H9 (cell line): Measurements from ENCODE around the gene IGFBP1. TPM values are rescaled to one million over a fixed set of nuclear protein-coding genes. Genes with fewer than 3 reads are reported as not detected.

Source experiments
- DNase-seq: peaks from one replicate; pipeline ENCODE4 v3.0.0-alpha.2; 2017
- H2AFZ ChIP-seq: one replicate; pipeline ENCODE4 v1.6.1; 2013; ENCODE audit warnings: mild to moderate bottlenecking, low read length, control low read depth, moderate library complexity
- H2AK5ac ChIP-seq: 2 replicates; pipeline ENCODE4 v1.6.1; 2013; ENCODE audit warnings: low read length, control low read depth, mixed read lengths; ENCODE audit not compliant: insufficient read length
- H2BK120ac ChIP-seq: one replicate; pipeline ENCODE4 v1.6.1; 2013; ENCODE audit warnings: low read depth, mild to moderate bottlenecking, low read length, control low read depth, inconsistent platforms; ENCODE audit not compliant: poor library complexity, severe bottlenecking
- H2BK12ac ChIP-seq: 2 replicates; pipeline ENCODE4 v1.6.1; 2013; ENCODE audit warnings: low read length, control low read depth, mixed read lengths, low read depth; ENCODE audit not compliant: insufficient read length
- H2BK15ac ChIP-seq: 2 replicates; pipeline ENCODE4 v1.6.1; 2013; ENCODE audit warnings: low read depth, low read length, control low read depth
- H2BK20ac ChIP-seq: one replicate; pipeline ENCODE4 v1.6.1; 2013; ENCODE audit warnings: low read depth, mild to moderate bottlenecking, low read length, control low read depth, inconsistent platforms; ENCODE audit not compliant: poor library complexity, severe bottlenecking
- H2BK5ac ChIP-seq: 2 replicates; pipeline ENCODE4 v1.6.1; 2013; ENCODE audit warnings: low read length, control low read depth, mixed read lengths; ENCODE audit not compliant: insufficient read length
- H3K14ac ChIP-seq: 2 replicates; pipeline ENCODE4 v1.6.1; 2013; ENCODE audit warnings: low read length, control low read depth; ENCODE audit not compliant: insufficient read depth
- H3K18ac ChIP-seq: 2 replicates; pipeline ENCODE4 v1.6.1; 2013; ENCODE audit warnings: low read depth, mild to moderate bottlenecking, mixed read lengths, low read length, control low read depth; ENCODE audit not compliant: insufficient read length
- H3K23ac ChIP-seq: 2 replicates; pipeline ENCODE4 v1.6.1; 2013; ENCODE audit warnings: low read length, control low read depth, mixed read lengths, low read depth; ENCODE audit not compliant: insufficient read length
- H3K23me2 ChIP-seq: 2 replicates; pipeline ENCODE4 v1.6.1; 2013; ENCODE audit warnings: low read depth, mild to moderate bottlenecking, mixed read lengths, low read length, control low read depth; ENCODE audit not compliant: insufficient read length, poor library complexity, severe bottlenecking
- H3K27ac ChIP-seq: 2 replicates; pipeline ENCODE4 v1.5.1; 2013; ENCODE audit warnings: low read length, control low read depth, mixed read lengths, low read depth; ENCODE audit not compliant: insufficient read length
- H3K27me3 ChIP-seq: 2 replicates; pipeline ENCODE4 v1.6.1; 2013; ENCODE audit warnings: low read length, control low read depth, inconsistent platforms; ENCODE audit not compliant: insufficient read depth
- H3K4ac ChIP-seq: 2 replicates; pipeline ENCODE4 v1.6.1; 2013; ENCODE audit warnings: low read depth, mild to moderate bottlenecking, control low read depth, inconsistent platforms, low read length, moderate library complexity
- H3K4me1 ChIP-seq: 2 replicates; pipeline ENCODE4 v1.6.1; 2013; ENCODE audit warnings: low read length, control low read depth, inconsistent platforms; ENCODE audit not compliant: insufficient read depth
- H3K4me2 ChIP-seq: 2 replicates; pipeline ENCODE4 v1.6.1; 2013; ENCODE audit warnings: low read length, control low read depth, mixed read lengths; ENCODE audit not compliant: insufficient read length, insufficient read depth
- H3K56ac ChIP-seq: 2 replicates; pipeline ENCODE4 v1.6.1; 2013; ENCODE audit warnings: low read depth, mild to moderate bottlenecking, mixed read lengths, low read length, control low read depth; ENCODE audit not compliant: insufficient read length
- H3K79me1 ChIP-seq: 2 replicates; pipeline ENCODE4 v1.6.1; 2013; ENCODE audit warnings: low read depth, mild to moderate bottlenecking, moderate library complexity, low read length, control low read depth, inconsistent platforms; ENCODE audit not compliant: insufficient read depth, poor library complexity, severe bottlenecking
- H3K79me2 ChIP-seq: 2 replicates; pipeline ENCODE4 v1.6.1; 2013; ENCODE audit warnings: low read length, control low read depth, inconsistent platforms; ENCODE audit not compliant: insufficient read depth
- H3K9ac ChIP-seq: 2 replicates; pipeline ENCODE4 v1.6.1; 2013; ENCODE audit warnings: low read length, control low read depth, mixed read lengths; ENCODE audit not compliant: insufficient read length; ENCODE audit errors: extremely low read depth
- H3K9me3 ChIP-seq: one replicate; pipeline ENCODE4 v1.6.1; 2013; ENCODE audit warnings: low read depth, low read length, inconsistent platforms; ENCODE audit not compliant: control insufficient read depth
- H3T11ph ChIP-seq: one replicate; pipeline ENCODE4 v1.6.1; 2013; ENCODE audit warnings: mild to moderate bottlenecking, low read length, control low read depth, inconsistent platforms
- H4K20me1 ChIP-seq: one replicate; pipeline ENCODE4 v1.6.1; 2013; ENCODE audit not compliant: control insufficient read depth, insufficient read length, insufficient read depth
- H4K5ac ChIP-seq: 2 replicates; pipeline ENCODE4 v1.6.1; 2013; ENCODE audit warnings: low read depth, mild to moderate bottlenecking, mixed read lengths, low read length, control low read depth; ENCODE audit not compliant: insufficient read length
- H4K8ac ChIP-seq: replicated peaks from 2 replicates; pipeline ENCODE4 v1.6.1; 2013; ENCODE audit warnings: low read length, control low read depth, mixed read lengths, low read depth; ENCODE audit not compliant: insufficient read length
- H4K91ac ChIP-seq: 2 replicates; pipeline ENCODE4 v1.6.1; 2013; ENCODE audit warnings: low read depth, mild to moderate bottlenecking, moderate library complexity, mixed read lengths, low read length, control low read depth; ENCODE audit not compliant: insufficient read length
- H3K27ac Mint-ChIP-seq, 3 experiments: 2 replicates in 2 of 3; 3 replicates in 1 of 3; pipeline ENCODE4 v1.8.0; 2020 to 2021; ENCODE audit warnings: mixed read lengths in 3 of 3, mild to moderate bottlenecking in 1 of 3, moderate library complexity in 1 of 3
- H3K27me3 Mint-ChIP-seq: 2 replicates; pipeline ENCODE4 v1.8.0; 2021; ENCODE audit warnings: low read depth, mild to moderate bottlenecking, moderate library complexity, mixed read lengths
- H3K36me3 Mint-ChIP-seq, 3 experiments: 2 replicates in 2 of 3; 3 replicates in 1 of 3; pipeline ENCODE4 v1.8.0; 2020 to 2021; ENCODE audit warnings: low read depth in 3 of 3, mixed read lengths in 3 of 3; ENCODE audit not compliant: insufficient read depth in 1 of 3
- H3K4me1 Mint-ChIP-seq, 2 experiments: 2 replicates each; pipeline ENCODE4 v1.8.0; 2020; ENCODE audit warnings: mixed read lengths in 2 of 2
- H3K4me3 Mint-ChIP-seq, 2 experiments: 2 replicates in 1 of 2; 3 replicates in 1 of 2; pipeline ENCODE4 v1.8.0; 2020 to 2021; ENCODE audit warnings: mild to moderate bottlenecking in 2 of 2, mixed read lengths in 2 of 2, moderate library complexity in 1 of 2
- H3K9me3 Mint-ChIP-seq, 2 experiments: 2 replicates in 1 of 2; 3 replicates in 1 of 2; pipeline ENCODE4 v1.8.0; 2020; ENCODE audit warnings: mild to moderate bottlenecking in 2 of 2, mixed read lengths in 2 of 2, moderate library complexity in 1 of 2
- CTCF ChIP-seq: fragments of 200-600 bp; sonication (generic); conservative IDR thresholded peaks from 3 replicates; pipeline ENCODE4 v1.8.0; 2021; ENCODE audit warnings: antibody characterized with exemption, mild to moderate bottlenecking
- WGBS: extraction: QIAGEN DNeasy Blood & Tissue Kit; methylation state at CpG from one replicate; pipeline ENCODE4 v1.1.7; 2013; ENCODE audit warnings: missing lambda C conversion rate, low lambda C conversion rate, mixed read lengths; ENCODE audit not compliant: insufficient read length; ENCODE audit errors: extremely low coverage; 5-methylcytosine and 5-hydroxymethylcytosine counted together
- total RNA-seq: library from RNA; stranded (reverse); gene quantifications from 2 replicates; pipeline ENCODE4 v1.2.1, GENCODE V29; 2021

IGFBP1 gene
- total RNA-seq, 1 experiment from 2014 or later, result not detected

GRCh38 chr7:45880433-45880860, 7.8 kb upstream of the IGFBP1 start:
- no peak overlapping the region for H2AK5ac ChIP-seq
- H4K20me1 ChIP-seq, result no peaks in the 10 kb centered on the region
- H2BK12ac ChIP-seq, result no peak overlapping the region
- no peaks in the 10 kb centered on the region for H3K79me1 ChIP-seq
- no CpG with 5 or more reads among the region's 7 CpGs for WGBS
- no peak overlapping the region for H3K27ac ChIP-seq
- Mint-ChIP-seq H3K9me3 (peaks cover 28 to 37% of the 10 kb centered on the region in 2 experiments), H3K4me3 (no peak overlapping the region), H3K27me3 (peaks cover 25% of the 10 kb centered on the region), H3K36me3 (peaks cover 10 to 26% (median 15%) of the 10 kb centered on the region in 3 experiments; a peak in 6 of 7 replicates), H3K27ac (no peak overlapping the region), H3K4me1 (peaks cover 5 to 9% of the 10 kb centered on the region in 2 experiments)
- no peak overlapping the region for H2BK15ac ChIP-seq
- no peak overlapping the region for H3K56ac ChIP-seq
- H3T11ph ChIP-seq, result no peak overlapping the region
- no peak overlapping the region for H2BK120ac ChIP-seq
- no peak overlapping the region for H2BK20ac ChIP-seq
- H3K23me2 ChIP-seq, result no peaks in the 10 kb centered on the region
- H3K4ac ChIP-seq, result no peak overlapping the region
- no peak overlapping the region for H3K4me2 ChIP-seq
- H3K18ac ChIP-seq, result no peak overlapping the region
- H3K14ac ChIP-seq, result no peak overlapping the region; the same call in 1 of the 2 replicates
- no peak overlapping the region for H2BK5ac ChIP-seq
- H3K9me3 ChIP-seq, result peaks cover 15% of the 10 kb centered on the region
- no peak for DNase-seq
- no peak for TF ChIP-seq CTCF
- no peak overlapping the region for H4K8ac ChIP-seq
- no peak overlapping the region for H2AFZ ChIP-seq
- no peak overlapping the region for H4K91ac ChIP-seq
- H3K27me3 ChIP-seq, result no peaks in the 10 kb centered on the region
- no peaks in the 10 kb centered on the region for H3K79me2 ChIP-seq
- H3K23ac ChIP-seq, result no peak overlapping the region
- no peak overlapping the region for H3K9ac ChIP-seq
- peaks cover 6% of the 10 kb centered on the region; the same call in 1 of the 2 replicates for H3K4me1 ChIP-seq
- H4K5ac ChIP-seq, result no peak overlapping the region
